Measurements from ENCODE around the gene NRXN2.

NRXN2 gene

GRCh38 chr11:64698427-64698826, 24.6 kb downstream of the NRXN2 start:
- DNase-seq (ENCODE audit: low spot score): no peak

GRCh38 chr11:64697663-64698375, 25.2 kb downstream of the NRXN2 start:
- DNase-seq (ENCODE audit: low spot score): no peak

GRCh38 chr11:64696045-64696444, 27.0 kb downstream of the NRXN2 start:
- DNase-seq (ENCODE audit: low spot score): no peak

GRCh38 chr11:64695548-64695947, 27.4 kb downstream of the NRXN2 start:
- no peak for DNase-seq (ENCODE audit: low spot score)

GRCh38 chr11:64694821-64695365, 28.1 kb downstream of the NRXN2 start:
- peak; percentile 42 for DNase-seq (ENCODE audit: low spot score)

- DNase-seq (ENCODE audit: low spot score): no peak
These were observed 28.8 kb downstream of the NRXN2 start for GRCh38 chr11:64694026-64694755.

GRCh38 chr11:64692764-64693331, 30.1 kb downstream of the NRXN2 start:
- DNase-seq (ENCODE audit: low spot score): no peak

GRCh38 chr11:64691543-64691942, 31.5 kb downstream of the NRXN2 start:
- DNase-seq (ENCODE audit: low spot score): no peak

- DNase-seq (ENCODE audit: low spot score): no peak
These were observed 32.8 kb downstream of the NRXN2 start for GRCh38 chr11:64690235-64690634.

GRCh38 chr11:64688534-64688982, 34.4 kb downstream of the NRXN2 start:
- peak; percentile 98 for DNase-seq (ENCODE audit: low spot score)

- peak; percentile 68 for DNase-seq (ENCODE audit: low spot score)
These were observed 35.1 kb downstream of the NRXN2 start for GRCh38 chr11:64687643-64688533.

GRCh38 chr11:64687204-64687603, 35.8 kb downstream of the NRXN2 start:
- DNase-seq (ENCODE audit: low spot score): peak; percentile 99

GRCh38 chr11:64686466-64687170, 36.4 kb downstream of the NRXN2 start:
- DNase-seq (ENCODE audit: low spot score): no peak

GRCh38 chr11:64685536-64685935, 37.5 kb downstream of the NRXN2 start:
- DNase-seq (ENCODE audit: low spot score): no peak

GRCh38 chr11:64684357-64684756, 38.6 kb downstream of the NRXN2 start:
- DNase-seq (ENCODE audit: low spot score): no peak

GRCh38 chr11:64681171-64681570, 41.8 kb downstream of the NRXN2 start:
- no peak for DNase-seq (ENCODE audit: low spot score)

- DNase-seq (ENCODE audit: low spot score): no peak
These were observed 43.2 kb downstream of the NRXN2 start for GRCh38 chr11:64679846-64680245.

GRCh38 chr11:64677441-64678023, 45.5 kb downstream of the NRXN2 start:
- DNase-seq (ENCODE audit: low spot score): no peak

GRCh38 chr11:64676261-64676615, 46.8 kb downstream of the NRXN2 start:
- no peak for DNase-seq (ENCODE audit: low spot score)

- peak; percentile 81 for DNase-seq (ENCODE audit: low spot score)
These were observed 47.3 kb downstream of the NRXN2 start for GRCh38 chr11:64675450-64676260.
